GM13977 (cell line): ENCODE data around the gene CHST11.

Experiments
- DNase-seq: peaks from one replicate; pipeline ENCODE4 v3.0.0; 2012; ENCODE audit warnings: low spot score
- in situ Hi-C: fragments of 300-500 bp; cut with MboI; formaldehyde crosslinking; loops from one replicate; pipeline ENCODE4 v1.12.0; 2022; ENCODE audit warnings: low sequenced_read_pairs, low pct_unique_long_range_greater_than_20kb, mixed read lengths, inconsistent platforms; ENCODE audit not compliant: unreplicated experiment
- TF ChIP-seq, protein P1 (sequence below): IDR thresholded peaks from 2 replicates; pipeline ENCODE4 v1.5.1; 2012; ENCODE audit warnings: mild to moderate bottlenecking, control low read depth; ENCODE audit not compliant: insufficient read depth; ENCODE audit errors: extremely low read depth, missing control alignments

Gene CHST11

DNA sequence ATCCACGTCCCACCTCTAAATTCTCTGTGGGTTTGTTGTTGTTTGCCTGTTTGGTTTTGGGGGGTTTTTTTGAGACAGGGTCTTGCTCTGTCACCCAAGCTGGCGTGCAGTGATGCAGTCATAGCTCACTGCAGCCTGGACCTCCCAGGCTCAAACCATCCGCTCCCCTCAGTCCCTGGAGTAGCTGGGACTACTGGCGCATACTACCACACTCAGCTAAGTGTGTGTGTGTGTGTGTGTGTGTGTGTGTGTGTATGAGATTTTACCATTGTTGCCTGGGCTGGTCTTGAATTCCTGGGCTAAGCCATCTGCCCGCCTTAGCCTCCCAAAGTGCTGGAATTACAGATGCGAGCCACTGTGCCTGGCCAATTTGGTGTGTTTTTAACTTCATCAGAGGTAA is 265.2 kb downstream of the CHST11 start:
- in situ Hi-C loops: no loop called here
- TF ChIP-seq, protein P1, sequence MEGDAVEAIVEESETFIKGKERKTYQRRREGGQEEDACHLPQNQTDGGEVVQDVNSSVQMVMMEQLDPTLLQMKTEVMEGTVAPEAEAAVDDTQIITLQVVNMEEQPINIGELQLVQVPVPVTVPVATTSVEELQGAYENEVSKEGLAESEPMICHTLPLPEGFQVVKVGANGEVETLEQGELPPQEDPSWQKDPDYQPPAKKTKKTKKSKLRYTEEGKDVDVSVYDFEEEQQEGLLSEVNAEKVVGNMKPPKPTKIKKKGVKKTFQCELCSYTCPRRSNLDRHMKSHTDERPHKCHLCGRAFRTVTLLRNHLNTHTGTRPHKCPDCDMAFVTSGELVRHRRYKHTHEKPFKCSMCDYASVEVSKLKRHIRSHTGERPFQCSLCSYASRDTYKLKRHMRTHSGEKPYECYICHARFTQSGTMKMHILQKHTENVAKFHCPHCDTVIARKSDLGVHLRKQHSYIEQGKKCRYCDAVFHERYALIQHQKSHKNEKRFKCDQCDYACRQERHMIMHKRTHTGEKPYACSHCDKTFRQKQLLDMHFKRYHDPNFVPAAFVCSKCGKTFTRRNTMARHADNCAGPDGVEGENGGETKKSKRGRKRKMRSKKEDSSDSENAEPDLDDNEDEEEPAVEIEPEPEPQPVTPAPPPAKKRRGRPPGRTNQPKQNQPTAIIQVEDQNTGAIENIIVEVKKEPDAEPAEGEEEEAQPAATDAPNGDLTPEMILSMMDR: no peak
- DNase-seq: no peak

DNA sequence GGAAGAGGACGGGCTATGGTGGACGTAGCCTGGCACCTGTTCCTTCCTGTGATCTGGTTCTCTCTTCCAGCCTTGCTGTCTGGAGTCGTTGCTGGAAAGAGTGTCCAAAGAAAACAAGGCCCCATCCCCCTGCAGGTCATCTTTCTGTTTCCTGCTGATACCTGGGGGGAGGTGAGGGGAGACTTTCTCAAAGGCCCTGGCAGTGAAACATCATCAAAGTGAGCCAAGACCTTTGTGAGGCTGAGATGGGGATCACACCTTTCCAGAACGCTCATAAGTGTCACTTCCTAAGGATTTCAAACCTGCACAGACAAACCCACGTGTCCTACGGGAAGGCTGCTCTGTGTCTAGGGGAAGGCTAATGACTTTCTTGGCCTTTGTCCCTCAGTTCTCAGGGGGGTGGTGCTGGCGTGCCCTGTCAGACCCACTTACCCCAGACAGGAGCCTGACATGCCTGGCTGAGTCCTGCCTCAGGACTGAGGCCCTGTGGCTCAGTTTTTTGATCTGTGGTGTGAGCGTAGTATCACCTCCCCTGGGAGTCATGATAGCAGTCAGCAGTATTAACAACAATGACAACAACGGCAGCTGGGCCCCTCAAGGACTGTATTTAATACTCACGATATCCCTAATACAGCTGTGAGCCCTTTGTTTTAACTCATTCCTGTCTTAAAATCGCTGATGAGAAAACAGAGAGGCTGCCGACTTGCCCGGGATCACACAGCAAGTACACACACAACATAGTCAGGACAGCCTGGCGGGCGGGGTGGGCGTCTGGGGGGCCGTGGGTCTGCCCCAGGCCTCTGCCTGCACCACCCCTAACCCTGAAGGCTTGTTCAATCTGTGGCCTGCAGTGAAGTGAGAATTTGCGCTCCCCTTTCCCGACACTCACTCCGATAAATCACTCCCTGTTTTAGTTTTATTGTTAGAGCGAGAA is 266.1 kb downstream of the CHST11 start:
- TF ChIP-seq, protein P1: no peak
- in situ Hi-C loops: no loop called here
- DNase-seq: no peak

DNA sequence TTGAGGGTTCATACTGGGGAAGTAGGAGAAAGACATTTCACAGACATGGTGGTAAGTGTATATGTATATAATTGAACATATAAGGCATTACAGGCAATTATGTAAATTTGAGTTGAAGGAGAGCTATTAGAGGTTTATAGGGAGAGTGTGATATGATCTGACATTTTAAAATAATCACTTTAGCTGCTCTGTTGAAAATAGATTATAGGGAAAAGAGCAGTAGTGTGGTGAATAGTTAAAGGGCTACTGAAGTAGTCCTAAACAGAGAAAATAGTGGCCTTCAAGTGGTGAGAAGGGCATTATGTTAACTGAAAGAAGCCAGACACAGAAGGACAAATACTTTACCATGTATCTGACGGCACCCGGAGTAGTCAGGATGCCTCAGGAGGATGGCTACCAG is 267.1 kb downstream of the CHST11 start:
- no peak for DNase-seq
- in situ Hi-C loops: no loop called here
- TF ChIP-seq, protein P1: no peak

DNA sequence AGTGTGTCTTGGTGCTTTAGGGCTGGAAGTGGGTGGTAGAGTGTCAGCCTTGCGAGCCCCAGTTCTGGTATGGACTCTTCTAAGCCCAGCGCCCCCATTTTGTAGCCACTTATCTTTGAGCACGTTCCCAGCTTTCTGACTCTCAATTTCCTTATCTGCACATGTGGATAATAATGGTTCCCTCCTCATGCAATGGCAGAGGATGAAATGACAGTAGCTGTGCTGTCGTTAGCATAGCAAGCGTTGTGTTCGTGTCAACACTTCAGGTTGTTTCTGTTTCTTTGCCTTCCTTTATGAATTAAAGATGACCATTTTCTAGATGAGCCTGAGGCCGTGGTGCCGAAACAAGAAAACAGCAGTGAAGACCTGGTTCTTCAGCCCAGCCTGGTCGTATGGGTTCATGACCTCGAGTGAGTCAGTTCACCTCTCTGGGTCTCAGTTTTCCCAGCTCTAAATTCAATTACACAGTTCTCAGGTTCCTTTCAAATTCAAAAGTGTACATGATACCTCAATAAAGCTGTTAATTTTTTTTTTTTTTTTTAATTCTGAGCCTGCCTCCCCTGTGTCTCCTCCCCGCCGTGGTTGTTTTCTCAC is 268.3 kb downstream of the CHST11 start:
- in situ Hi-C loops: no loop called here
- TF ChIP-seq, protein P1: no peak
- no peak for DNase-seq

DNA sequence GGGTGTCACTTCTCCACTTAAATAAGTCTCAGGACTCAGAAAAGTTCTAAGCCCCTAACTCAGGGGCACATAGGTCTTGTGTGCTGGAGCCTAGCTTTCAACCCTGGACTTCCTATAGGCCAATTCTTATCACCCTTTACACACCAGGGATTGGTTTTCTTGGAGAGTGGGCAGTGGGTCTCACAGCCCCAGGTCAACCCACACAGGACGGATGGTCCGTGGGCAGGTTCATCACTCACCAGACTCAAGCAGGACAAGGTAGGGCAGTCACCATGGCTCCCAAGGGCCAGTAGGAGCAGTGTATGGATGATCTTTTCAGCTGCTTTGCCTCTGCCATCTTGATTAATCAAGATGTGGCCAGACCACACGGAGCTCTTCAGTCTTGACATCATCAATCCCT is 268.9 kb downstream of the CHST11 start:
- in situ Hi-C loops: no loop called here
- TF ChIP-seq, protein P1: no peak
- DNase-seq: no peak

DNA sequence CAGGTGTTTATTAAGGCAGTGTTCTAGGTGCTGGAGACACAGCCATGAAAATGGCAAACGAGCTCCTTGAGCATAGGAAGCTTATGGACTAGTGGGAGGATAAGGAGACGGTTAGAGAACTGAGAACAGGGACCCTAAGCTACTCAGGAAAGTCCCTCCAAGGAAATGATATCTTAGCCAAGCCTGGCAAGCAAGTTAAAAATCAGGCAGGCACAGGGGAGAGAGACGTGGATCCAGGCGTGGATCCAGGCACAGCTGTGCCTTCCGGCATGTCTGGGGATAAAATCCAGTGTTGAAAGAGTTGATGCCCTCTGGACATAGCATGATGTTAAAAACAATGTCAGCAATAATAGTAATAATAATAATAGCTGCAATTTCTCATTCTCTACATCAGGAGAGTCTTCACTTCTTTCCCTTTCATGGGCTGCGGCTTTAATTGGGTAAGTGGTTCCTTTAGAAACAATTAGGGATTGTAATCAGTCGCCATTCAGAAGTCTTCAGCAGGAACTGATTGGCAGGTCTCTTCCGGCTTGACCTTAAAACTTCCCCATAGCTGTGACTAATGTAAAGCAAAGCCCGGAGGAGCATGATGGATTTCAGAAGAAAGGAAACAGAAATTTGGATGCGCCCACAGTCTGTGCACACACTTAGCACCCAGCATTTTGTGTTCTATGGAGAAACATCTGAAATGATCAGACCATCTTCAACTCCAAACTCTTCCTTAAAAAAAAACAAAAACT is 271.1 kb downstream of the CHST11 start:
- TF ChIP-seq, protein P1: no peak
- DNase-seq: no peak
- in situ Hi-C loops: no loop called here
